ENCODE results near the gene SERPINF2.
"Not testable (repeated sequence)": the region's sequence is repeated elsewhere in the genome, so short reads cannot be mapped to it uniquely, and the experiment has no call there.

The SERPINF2 gene

GRCh38 chr17:1796800-1797199, 54.1 kb downstream of the SERPINF2 start:
- DNase-seq: no peak

GRCh38 chr17:1797323-1797722, 54.7 kb downstream of the SERPINF2 start:
- peak; percentile 63 for DNase-seq

GRCh38 chr17:1797846-1798245, 55.2 kb downstream of the SERPINF2 start:
- DNase-seq: not testable (repeated sequence)

GRCh38 chr17:1800240-1800639, 57.6 kb downstream of the SERPINF2 start:
- no peak for DNase-seq

GRCh38 chr17:1800712-1801111, 58.0 kb downstream of the SERPINF2 start:
- no peak for DNase-seq

GRCh38 chr17:1802429-1802828, 59.8 kb downstream of the SERPINF2 start:
- no peak for DNase-seq

GRCh38 chr17:1803280-1803679, 60.6 kb downstream of the SERPINF2 start:
- DNase-seq: no peak
